Bronchial epithelial cell (primary cell): ENCODE data around the gene MUC2. TPM values are rescaled to one million over a fixed set of nuclear protein-coding genes. Genes with fewer than 3 reads are reported as not detected.

Source experiments
- DNase-seq: peaks from one replicate; pipeline ENCODE4 v3.0.0-alpha.2; 2010; ENCODE audit warnings: low read depth
- FAIRE-seq: peaks from 2 replicates; lab custom pipeline; 2011; peaks lifted over from hg19 to GRCh38; lab: Jason Lieb, UNC
- H3K27me3 ChIP-seq: 2 replicates; pipeline ENCODE4 v1.5.1; 2011; ENCODE audit warnings: low read length; ENCODE audit not compliant: control insufficient read depth, insufficient read depth
- H3K36me3 ChIP-seq: 2 replicates; pipeline ENCODE4 v1.5.1; 2011; ENCODE audit warnings: low read length; ENCODE audit not compliant: control insufficient read depth, insufficient read depth
- H3K4me3 ChIP-seq: 2 replicates; pipeline ENCODE4 v1.5.1; 2011; ENCODE audit warnings: mild to moderate bottlenecking, low read depth, low read length, control low read depth
- CTCF ChIP-seq: IDR thresholded peaks from 2 replicates; pipeline ENCODE4 v1.5.1; 2011; ENCODE audit warnings: mild to moderate bottlenecking, moderate library complexity, low read length, control low read depth, inconsistent platforms; ENCODE audit not compliant: insufficient read depth, severe bottlenecking
- total RNA-seq: library from RNA; depleted of rRNA; stranded (reverse); fragments of >200 nt; gene quantifications from 2 replicates; pipeline ENCODE4 v1.2.1, GENCODE V29; 2014

Gene MUC2
- total RNA-seq, 1 donor from 2014 or later: not detected

- no peak overlapping the region for H3K4me3 ChIP-seq
- peaks cover 8% of the 10 kb centered on the region for H3K27me3 ChIP-seq
- DNase-seq: no peak
- no peak for TF ChIP-seq CTCF
- FAIRE-seq: no peak
- H3K36me3 ChIP-seq: no peaks in the 10 kb centered on the region
Measured at GRCh38 chr11:1051356-1052132, 23.1 kb upstream of the MUC2 start.

- no peaks in the 10 kb centered on the region for H3K36me3 ChIP-seq
- H3K27me3 ChIP-seq: peaks cover 7% of the 10 kb centered on the region
- DNase-seq: no peak
- no peak for FAIRE-seq
- TF ChIP-seq CTCF: no peak
- H3K4me3 ChIP-seq: no peak overlapping the region
Measured at GRCh38 chr11:1052133-1053011, 22.3 kb upstream of the MUC2 start.

DNA sequence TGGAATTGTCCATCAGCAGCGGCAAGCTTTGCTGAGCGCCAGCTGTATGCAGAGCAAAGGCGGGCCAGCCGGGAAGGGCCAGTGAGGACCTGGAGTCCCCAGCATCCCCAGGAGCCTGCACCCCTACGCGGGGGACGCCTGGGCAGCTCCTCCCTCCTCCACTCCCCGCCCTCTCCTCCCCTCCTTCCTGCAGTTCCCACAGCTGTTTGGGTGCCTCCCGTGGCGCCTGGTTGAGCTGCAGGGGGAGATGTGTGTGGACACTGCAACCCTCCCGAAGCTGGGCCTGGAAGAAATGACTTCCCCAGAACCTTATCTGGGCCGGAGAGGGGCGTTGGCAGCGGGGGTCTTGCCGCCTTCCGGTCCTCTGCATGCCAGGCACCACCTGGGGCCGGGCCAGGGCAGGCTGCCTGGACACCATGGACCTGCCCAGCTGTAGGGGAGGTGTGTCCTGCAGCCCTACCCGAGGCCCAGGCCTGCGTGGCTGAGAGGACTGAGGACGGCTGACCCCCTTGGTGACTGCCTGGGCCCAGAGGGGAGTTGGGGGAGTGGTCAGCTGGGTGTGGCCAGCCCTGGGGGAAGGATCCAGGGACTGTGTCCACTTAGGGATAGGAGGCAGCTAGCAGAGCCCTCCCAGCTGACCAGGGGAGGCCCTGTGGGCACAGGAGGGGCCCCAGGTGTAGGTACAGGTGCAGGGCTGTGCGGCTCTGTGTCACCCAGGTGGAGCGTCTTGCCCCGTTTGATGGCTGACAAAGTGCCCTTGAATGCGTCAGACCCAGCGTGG is 21.4 kb upstream of the MUC2 start:
- no peak for TF ChIP-seq CTCF
- FAIRE-seq (no peak), DNase-seq (no peak)
- no peak overlapping the region for H3K4me3 ChIP-seq
- H3K27me3 ChIP-seq: peaks cover 5% of the 10 kb centered on the region
- no peaks in the 10 kb centered on the region for H3K36me3 ChIP-seq

DNA sequence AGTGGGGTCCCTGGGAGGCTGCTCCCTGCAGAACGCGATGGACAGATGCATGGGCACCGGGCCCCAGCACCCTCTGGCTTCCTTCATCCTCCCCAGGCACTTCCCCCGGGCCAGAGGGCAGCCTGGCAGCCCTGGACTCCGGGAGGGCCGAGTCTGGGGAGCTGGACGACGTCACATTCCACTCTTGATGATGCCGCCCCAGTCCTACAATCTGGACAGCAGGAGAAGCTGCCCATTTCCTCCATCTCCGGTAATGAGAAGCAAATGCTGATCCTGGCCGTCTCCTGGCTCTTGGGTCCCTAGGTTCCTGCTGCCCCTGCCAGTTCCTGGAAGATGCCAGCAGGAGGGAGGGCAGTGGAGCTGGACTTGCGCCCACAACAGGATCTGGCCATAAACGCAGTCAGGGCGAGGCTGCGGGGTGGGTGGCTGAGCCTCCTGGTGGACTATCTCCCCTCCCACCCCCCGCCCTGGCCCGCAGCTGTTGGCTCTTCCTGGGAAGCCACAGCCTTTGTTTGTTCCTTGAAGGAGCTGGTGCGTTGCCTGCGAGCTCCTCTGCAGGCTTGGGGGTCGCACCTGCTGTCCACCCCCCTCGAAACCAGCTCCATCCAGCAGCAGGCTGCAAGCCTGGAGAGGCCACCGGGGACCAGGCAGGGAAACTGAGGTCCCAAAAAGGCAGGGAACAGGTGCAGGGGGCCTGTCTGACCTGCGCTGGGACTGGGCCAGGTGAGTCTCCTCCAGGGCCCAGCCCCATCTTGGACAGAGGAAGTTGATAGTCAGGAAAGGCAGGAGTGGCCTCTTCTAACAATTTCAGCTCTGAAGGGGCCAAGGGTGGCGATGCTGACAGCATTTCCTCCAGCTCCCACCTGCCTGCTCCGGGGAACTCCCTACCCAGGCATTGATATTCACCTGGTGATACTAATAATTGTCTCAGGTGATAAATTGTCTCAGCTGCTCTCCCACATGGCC is 20.2 kb upstream of the MUC2 start:
- DNase-seq (no peak), FAIRE-seq (peak; percentile 75)
- no peak for TF ChIP-seq CTCF
- Histone ChIP-seq H3K36me3 (no peaks in the 10 kb centered on the region), H3K27me3 (peaks cover 2% of the 10 kb centered on the region), H3K4me3 (no peak overlapping the region)
